ENCODE data around the gene MTIF3.

MTIF3 gene

GRCh38 chr13:27474751-27475268 lies 24.4 kb upstream of the MTIF3 start:
- DNase-seq (ENCODE audit: low spot score), result no peak
- in situ Hi-C loops (cut with MboI; ENCODE audit: low pct_unique_long_range_greater_than_20kb, low sequenced_read_pairs, unreplicated experiment), result no loop called here
- TF ChIP-seq CTCF (IDR thresholded peaks at IDR 0.05; ENCODE audit: extremely low read depth, insufficient read depth, missing control alignments), result no peak

GRCh38 chr13:27472941-27473340 lies 22.6 kb upstream of the MTIF3 start:
- in situ Hi-C loops (cut with MboI; ENCODE audit: low pct_unique_long_range_greater_than_20kb, low sequenced_read_pairs, unreplicated experiment), result no loop called here
- TF ChIP-seq CTCF (IDR thresholded peaks at IDR 0.05; ENCODE audit: extremely low read depth, insufficient read depth, missing control alignments), result no peak

GRCh38 chr13:27472441-27472840 lies 22.1 kb upstream of the MTIF3 start:
- DNase-seq (ENCODE audit: low spot score), result no peak
- TF ChIP-seq CTCF (IDR thresholded peaks at IDR 0.05; ENCODE audit: extremely low read depth, insufficient read depth, missing control alignments), result no peak
- in situ Hi-C loops (cut with MboI; ENCODE audit: low pct_unique_long_range_greater_than_20kb, low sequenced_read_pairs, unreplicated experiment), result no loop called here

More at GRCh38 chr13:27472941-27473340, 22.6 kb upstream of the MTIF3 start:
- no peak for DNase-seq (ENCODE audit: low spot score)

DNA sequence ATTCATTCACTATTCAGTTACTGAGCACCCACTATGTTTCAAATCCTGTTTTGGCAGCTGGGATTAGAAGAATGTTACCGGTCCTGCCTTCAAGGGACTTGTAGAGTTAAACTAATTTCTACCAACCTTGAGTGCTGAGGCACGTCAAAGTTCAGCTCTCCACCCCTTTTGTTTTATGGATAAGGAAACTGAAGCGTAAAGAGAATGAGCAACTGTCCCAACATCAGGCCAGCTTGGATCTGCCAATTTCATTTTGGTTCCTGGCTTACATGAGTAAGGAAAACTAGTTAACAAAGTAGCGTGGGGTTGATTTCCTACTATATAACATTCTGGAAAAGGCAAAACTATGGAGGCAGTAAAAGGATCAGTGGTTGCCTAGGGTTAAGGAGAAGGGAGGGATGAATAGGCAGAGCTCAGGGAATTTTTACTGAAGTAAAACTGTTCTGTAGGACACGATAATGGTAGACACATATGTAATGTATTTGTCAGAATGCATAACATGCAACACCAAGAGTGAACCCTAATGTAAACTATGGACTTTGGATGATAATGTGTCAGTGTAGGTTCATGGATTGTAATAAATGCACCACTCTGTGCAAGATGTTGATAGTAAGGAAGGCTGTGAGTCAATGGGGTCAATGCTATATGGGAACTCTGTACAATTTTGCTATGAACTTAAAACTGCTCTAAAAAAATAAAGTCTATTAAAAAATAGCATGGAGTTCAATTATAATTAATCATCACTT lies 19.9 kb upstream of the MTIF3 start:
- in situ Hi-C loops (cut with MboI; ENCODE audit: low pct_unique_long_range_greater_than_20kb, low sequenced_read_pairs, unreplicated experiment), result no loop called here

DNA sequence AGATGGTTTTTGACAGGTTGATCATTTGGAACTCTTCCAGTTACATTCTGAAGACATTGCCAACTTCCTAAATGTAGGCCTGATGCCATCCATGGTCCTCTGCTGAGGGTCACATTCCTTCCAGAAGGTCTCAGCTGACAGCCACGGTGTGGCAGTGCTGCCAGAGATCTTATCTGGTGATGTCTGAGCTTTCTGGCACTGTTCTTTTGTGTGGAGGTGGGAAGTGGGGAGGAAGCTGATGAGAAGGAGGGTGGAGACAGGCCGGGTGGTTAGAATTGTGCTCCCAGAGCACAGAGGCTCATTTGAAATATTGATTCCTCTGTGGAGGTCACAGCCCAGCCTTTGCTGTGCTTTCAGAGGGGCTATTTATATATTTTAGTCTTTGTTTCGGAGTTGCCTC lies 16.1 kb upstream of the MTIF3 start:
- no peak for TF ChIP-seq CTCF (IDR thresholded peaks at IDR 0.05; ENCODE audit: extremely low read depth, insufficient read depth, missing control alignments)
- DNase-seq (ENCODE audit: low spot score), result no peak
- in situ Hi-C loops (cut with MboI; ENCODE audit: low pct_unique_long_range_greater_than_20kb, low sequenced_read_pairs, unreplicated experiment), result no loop called here

More for the DNA sequence above, 19.9 kb upstream of the MTIF3 start:
- no peak for DNase-seq (ENCODE audit: low spot score)
- TF ChIP-seq CTCF (IDR thresholded peaks at IDR 0.05; ENCODE audit: extremely low read depth, insufficient read depth, missing control alignments), result no peak

DNA sequence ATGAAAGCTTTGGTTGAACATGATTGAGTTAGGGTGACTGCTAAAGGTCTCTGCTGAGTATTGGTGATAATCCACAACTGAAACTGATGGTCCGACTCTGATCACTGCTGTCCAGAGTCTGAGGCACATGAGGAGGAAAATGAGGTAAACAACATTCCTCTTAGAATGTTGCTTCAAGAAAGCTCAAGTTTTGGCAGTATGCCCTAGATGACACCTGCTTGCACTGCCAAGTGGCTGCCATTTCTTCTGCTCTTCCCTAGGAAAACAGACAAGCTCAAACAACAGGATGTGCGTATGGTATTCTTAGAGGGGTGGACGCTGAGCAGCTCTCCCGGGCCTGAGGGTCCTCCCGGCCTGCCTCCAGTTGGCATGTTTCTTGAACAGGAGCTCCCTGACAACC lies 15.2 kb upstream of the MTIF3 start:
- no peak for DNase-seq (ENCODE audit: low spot score)
- in situ Hi-C loops (cut with MboI; ENCODE audit: low pct_unique_long_range_greater_than_20kb, low sequenced_read_pairs, unreplicated experiment), result no loop called here
- no peak for TF ChIP-seq CTCF (IDR thresholded peaks at IDR 0.05; ENCODE audit: extremely low read depth, insufficient read depth, missing control alignments)

All from GM13977 (cell line).